ENCODE data around the gene PLEKHA3.
"Not testable (repeated sequence)": the region's sequence is repeated elsewhere in the genome, so short reads cannot be mapped to it uniquely, and the experiment has no call there.

PLEKHA3 gene

DNA sequence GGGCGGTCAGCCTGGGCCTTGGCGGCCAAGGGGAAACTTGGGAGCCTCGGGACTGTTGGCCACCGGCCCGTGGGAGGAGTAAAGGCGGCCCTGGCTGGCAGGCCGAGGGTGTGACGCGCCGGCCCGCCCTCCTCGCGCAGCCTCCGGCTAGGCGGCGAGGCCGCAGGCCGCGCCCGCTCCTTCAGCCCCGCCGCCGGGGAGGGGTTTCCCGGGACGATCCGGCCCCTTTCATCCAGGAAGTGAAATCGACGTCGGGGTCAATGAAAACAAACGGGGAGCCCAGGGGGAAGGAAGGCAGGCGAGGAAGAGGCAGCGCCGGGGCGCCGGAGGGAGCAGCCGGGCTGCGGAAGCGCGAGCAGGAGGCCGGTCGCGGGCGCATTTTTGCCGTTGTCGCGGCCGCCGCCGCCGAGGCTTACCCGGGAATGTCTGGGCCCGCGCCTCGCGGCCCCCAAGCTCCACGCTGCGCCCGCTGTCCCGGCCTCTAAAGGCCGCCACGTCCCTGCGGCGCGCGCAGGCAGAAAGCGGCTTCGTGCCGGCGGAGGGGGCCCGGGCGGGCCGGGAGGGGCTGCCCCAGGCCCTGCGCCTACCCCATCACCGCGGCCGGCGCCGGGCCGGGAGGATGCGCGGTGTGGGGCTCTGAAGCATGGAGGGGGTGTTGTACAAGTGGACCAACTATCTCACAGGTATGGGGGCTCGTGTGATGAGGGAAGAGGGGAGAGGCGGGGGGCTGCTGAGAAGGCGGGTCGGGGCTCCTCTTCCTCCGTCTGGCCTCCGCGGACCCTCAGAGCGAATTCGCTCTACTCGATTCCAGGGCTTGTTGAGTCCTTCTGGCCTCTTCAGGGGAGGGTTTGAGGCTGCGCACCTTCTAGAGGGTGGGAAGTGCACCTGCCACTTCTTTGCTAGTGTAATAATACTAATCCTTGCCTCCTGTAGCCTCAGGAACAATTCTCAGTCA is at the start of gene PLEKHA3:
Gene PLEKHA3 (plus strand): TSS at position 231 of the 955 bp plus-strand sequence. CDS start 413 bp downstream, at position 644.
- DNase-seq = peak; percentile 93

DNA sequence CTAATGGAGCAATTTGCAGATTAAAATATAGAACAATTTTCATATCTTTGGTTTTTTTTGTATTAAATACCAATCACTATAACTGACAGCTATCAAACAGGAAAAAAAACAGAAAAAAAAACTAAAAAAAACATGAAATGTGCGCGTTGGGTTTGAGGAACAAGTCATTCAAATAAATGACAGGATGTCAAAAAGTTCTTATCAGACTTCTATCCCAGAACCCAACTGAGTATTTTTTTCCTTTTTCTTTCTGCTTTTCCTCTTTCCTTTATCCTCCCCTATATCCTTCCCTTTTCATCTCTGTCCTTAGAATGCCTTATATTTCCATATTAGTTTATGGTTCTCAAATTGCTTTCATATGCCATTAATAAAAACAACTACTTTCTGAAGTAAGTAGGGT is 43.6 kb upstream of the PLEKHA3 start:
- no peak for DNase-seq

DNA sequence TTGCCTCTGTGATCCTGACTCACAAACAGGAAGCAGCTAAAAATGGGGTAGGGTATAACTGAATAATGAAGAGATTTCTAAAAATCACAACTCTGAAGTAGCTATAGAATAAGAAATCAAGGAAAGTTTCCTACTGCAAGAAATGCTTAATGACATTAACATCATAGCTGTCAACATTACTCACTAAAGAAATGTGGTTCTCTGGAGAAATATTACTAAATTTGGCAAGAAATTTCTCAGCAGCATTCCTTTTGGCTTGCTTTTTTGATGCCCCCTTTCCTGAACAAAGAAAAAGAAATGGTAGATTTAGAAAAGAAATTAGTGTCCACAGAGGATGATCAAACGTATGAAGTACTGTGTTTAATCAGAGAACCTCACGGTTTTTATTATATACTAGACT is 38.8 kb upstream of the PLEKHA3 start:
- DNase-seq = no peak

DNA sequence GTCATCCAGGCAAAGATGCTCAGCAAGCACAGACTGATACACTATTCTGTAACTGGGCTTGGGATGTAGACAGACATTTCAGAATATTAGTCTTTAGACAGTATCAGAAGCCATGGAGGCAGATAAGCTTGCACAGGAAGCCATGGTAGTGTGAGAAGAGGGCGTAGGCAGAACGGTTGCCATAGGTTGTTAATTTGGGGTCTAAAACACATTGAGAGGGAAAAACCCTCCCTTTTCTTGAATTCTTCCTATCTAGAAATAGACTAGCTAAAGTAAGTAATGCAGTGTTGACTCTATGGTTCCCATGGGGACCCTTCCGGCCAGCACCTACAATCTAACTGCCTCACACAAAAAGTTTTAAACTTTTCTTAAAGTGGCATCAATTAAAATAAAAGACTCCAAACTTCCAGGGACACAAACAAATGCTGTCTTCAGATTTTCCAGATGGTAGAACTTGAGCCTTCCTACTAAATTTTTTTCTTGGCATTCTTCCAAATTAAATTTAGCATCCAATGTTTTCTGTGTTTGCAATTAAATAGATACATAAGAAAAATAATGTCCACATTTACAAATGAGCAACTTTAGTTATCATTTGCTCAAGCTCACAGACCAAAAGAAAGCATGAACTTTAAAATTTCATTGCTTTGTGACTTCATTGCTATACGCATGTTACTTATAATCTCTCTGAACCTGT is 31.1 kb upstream of the PLEKHA3 start:
- no peak for DNase-seq

DNA sequence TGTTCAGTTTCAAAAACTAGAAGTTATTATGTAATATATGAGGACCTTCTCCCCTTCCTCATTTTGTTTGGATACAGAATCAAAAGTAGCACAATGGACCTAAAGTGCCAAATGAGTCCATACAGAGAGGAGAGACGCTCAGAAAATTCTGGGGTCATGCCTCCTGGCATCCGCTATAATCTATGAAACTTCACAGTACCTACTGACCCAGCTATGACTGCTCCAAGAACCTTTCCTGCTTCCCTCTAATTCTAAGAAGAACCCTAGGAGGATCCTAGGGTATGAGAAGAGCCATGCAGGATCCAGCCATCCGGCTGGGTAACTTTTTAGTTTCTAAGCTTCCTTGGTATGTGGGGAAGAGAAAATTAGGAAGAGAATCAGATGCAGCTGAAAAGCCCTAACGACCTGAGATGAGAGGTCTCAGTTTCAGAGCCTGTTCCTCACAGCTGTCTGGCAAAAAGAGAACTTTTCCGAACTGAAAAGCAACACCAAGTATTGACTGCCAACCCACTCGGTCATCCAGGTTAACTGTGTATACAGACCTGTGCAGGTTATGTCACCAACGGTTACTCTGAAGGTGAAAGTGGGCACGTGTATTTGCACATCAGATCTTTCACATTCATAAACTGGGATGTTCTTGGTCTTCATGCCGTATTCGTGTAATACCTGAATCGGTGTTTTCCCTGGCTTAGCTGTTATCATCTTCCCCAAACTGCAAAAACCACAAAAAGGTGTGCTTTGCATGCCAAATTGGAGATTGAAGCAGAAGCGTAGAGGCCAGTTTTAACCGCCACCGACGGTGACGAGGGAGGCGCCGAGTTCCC is 30.3 kb upstream of the PLEKHA3 start:
- no peak for DNase-seq

DNA sequence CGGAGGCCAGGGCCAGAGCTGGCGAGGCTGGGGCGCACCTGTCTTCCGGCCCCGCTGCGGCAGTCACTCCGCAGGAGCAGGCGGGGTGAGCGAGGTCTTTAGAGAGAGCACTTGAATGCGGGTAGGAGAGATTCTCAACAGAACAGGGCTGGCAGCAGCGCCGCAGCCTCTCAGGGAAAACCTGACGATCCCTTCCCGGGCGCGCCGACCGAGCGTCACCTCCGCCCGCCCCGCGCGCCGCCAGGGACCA is 29.8 kb upstream of the PLEKHA3 start:
- no peak for DNase-seq

DNA sequence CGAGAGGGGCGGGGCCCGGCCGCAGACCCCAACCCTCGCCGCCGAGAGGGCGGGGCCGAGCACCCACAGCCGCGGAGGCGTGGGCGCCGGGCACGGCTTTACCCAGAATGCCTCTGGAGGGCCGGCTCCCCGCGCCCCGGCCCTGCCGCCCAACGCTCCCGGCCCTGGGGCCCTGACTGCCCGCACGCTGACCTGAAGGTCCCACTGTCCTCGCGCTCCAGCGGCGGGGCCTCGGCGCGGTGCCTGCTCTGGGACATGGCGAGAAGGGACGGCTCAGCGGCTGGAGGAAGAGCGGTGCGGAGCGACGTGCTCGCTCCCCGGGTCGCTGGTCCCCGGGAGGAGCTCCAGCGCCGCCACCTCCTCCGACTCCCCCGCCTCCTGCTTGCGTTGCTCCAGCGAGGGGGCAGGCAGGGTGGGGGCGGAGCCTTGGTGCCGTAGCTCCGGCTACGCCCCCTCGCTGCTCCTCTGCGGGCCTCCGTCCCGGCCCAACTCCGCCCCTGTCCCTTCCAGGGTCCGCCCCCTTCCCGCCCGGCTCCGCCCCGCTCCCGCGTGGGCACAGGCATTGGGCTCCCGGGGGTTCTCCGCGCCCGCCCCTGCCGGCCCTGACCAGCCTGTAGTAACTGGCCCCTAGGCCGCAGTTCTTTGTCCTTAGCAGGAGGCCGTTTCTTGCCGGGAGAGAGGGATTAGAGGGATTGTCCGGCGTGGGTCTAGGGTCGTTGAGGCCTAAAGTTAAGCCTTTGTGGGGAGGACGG is 29.3 kb upstream of the PLEKHA3 start, which contains the start of the genes PJVK and PRKRA:
Gene PJVK (plus strand): TSS at position 605 of the 752 bp plus-strand sequence. CDS start 2,032 bp downstream, outside the sequence.
Gene PRKRA (minus strand): TSS at position 402 of the 752 bp plus-strand sequence. CDS start 145 bp downstream, at position 257.
- peak; percentile 98 for DNase-seq

DNA sequence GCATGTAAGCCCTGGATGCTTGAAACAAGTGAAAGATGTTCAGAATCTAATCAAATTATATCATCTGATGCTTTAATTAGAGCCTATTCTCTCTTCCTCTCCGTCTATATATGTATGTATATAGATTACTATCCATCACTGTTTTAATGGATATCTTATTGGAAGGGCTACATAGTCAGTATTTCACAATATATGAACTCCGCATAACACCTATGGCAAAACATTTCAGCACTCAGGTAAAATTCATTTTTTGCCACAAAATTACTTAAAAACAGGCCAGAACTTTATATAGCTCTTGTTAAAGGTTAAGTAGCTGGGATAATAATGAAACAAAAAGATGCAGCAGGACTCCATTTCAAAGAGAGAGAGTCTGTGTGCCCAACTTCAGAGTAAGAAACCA is 27.9 kb upstream of the PLEKHA3 start:
- DNase-seq = no peak

DNA sequence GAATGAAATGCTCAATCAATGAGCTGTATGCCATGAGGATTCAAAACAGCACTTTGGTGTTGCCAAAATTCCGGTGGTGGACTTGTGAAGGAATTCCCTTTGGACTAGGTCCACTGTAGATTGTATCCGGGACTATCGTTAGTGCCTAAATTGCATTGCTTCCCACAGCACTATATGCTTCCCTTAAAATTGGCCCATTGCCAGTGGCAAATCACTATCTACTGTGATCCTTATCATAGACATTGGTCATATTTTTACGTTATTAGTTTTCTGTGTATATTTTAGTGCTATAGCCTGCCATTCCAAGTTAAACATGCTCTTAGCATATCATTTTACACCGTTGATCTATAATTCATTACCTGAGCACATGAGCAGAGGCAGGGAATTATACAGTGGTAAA is 27.4 kb upstream of the PLEKHA3 start:
- DNase-seq = peak; percentile 13

DNA sequence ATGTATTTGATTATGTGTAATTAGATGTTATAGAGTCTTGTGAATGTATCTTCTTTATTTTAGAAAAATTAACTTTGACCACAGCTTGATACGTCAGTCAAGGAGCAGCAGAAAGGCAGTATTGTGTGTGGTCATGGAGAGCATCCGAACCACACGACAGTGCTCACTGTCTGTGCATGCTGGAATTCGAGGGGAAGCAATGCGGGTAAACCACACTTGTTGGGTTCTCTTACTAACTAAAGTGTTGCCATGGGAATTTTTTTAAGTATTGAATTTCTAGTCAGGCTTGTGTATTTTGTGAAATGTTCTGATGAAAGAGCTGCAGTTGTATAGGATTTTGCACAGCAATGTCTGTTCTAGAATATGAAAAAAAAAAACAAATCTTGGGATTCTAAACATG is 24.3 kb upstream of the PLEKHA3 start:
- DNase-seq = no peak

DNA sequence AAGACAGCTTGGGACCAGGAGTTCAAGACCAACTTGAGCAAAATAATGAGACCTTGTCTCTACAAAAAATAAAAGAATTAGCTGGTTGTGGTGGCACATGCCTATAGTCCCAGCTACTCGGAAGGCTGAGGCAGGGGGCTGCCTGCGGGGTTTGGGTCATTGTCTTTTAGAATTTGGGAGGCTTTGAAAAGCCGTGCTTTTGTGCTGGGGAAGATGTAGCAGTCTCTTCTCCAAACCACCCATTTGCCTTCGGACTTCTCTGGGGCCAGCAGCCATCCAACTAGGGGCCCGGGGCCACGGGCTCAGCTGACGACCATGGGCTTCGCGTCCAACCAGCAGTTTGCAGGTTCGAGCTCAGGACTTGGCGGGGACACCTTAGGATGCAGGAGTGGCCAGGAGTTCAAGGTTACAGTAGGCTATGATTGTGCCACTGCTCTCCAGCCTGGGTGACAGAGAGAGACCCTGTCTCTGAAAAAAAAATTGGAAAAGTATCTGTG is 22.8 kb upstream of the PLEKHA3 start:
- no peak for DNase-seq

DNA sequence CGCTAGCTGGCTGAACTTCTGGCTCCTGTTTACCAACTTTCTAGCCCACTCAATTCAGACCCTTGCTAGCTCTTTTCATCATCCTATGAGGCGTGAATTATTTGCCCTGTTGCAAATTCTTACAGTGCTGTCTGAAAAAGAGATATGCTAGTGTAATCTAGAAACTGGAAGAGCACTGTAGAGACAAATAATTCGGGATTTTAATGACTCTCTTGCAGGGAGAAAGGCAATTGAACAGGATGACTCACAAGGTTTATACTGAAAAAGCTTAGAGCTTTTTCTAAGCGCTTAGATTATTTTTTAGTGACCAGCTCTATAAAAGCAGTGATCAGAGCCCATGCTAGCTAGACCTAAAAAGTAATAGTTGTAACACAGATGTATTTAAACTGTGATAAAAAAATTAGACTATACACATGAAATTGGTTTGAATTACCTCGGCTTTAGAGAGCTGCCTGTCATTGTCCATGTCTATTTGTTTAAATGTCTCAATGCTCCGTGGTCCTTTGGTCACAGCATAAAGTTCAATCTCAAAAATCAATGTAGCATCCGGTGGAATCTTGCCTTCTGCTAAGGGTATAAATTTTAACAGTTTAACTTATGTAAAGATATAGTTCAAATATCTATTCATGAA is 10.9 kb upstream of the PLEKHA3 start:
- no peak for DNase-seq

DNA sequence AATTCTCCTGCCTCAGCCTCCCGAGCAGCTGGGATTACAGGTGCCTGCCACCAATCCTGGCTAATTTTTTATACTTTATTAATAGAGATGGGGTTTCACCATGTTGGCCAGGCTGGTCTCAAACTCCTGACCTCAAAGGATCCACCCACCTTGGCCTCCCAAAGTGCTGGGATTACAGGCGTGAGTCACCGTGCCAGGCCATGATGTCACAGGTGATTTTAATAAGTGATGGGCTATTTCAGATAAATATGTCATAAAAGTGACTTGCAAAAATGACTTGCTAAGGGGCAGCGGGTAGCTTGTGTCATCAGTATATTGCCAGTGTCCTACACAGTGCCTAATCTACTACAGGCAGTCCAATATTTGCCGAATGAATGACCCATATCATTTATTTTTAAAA is 8.9 kb upstream of the PLEKHA3 start:
- not testable (repeated sequence) for DNase-seq

DNA sequence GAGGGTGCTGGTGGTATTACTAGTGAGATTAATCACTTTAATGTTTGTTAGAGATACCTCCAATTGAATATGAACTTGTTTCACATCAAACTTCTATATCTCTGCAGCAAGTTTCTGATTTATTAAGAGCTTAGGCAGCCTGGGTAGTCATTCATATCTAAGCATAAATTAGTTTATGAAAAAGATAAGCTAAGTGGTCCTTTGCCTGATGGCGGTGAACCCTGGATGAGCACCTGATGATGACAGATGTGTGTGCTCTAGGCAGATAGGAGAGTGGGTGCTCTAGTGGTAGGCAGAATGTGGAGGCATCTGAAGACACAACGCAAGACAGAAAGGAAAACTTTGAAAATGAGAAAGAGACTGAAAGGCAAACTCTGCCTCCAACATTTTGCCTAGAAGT is 6.9 kb upstream of the PLEKHA3 start:
- DNase-seq = no peak

DNA sequence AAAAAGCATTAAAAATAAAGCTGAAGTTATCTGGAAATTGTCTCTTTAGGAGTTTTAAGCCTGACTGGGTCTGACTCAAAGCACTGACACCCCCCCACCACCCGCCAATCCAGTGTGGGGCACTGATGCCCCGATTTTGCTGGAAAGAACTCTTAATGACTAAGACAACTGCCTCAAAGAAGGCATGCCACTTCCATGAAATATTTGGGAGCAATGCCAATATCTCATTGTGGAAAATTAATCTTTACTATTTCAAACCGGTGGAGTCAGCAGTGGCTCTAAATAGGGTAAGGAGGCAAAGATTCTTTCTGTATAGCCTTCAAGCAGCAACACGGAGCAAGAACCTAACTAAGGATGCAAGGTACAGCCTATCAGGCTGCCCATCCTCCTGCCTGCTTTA is 6.3 kb upstream of the PLEKHA3 start:
- DNase-seq = no peak

DNA sequence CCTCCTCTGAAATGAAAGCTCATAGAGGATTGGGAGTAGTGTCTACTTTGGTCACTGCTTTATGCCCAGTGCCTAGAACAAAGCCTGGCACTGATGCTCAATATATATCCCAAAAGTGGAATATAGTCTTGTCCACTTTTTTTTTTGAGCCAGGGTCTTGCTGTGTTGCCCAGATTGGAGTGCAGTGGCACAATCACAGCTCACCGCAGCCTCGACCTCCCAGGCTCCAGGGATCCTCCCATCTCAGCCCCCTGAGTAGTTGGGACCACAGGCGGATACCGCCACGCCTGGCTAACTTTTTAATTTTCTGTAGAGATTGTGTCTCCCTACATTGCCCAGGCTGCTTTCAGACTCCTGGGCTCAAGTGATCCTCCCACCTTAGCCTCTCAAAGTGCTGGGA is 5.7 kb upstream of the PLEKHA3 start:
- no peak for DNase-seq

DNA sequence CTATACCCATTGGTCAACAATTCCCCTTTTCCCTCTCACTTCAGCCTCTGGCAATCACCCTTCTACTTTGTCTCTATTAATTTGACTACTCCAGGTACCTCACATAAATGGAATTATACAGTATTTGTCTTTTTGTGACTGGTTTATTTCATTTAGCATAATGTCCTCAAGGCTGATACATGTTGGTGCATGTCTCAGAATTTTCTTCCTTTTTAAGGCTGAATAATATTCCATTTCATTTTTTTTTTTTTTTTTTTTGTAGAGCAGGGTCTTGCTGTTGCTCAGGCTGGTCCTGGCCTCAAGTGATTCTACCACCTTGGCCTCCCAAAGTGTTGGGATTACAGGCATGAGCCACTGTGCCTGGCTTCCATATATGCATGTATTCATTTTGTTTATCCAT is 3.8 kb upstream of the PLEKHA3 start:
- no peak for DNase-seq

DNA sequence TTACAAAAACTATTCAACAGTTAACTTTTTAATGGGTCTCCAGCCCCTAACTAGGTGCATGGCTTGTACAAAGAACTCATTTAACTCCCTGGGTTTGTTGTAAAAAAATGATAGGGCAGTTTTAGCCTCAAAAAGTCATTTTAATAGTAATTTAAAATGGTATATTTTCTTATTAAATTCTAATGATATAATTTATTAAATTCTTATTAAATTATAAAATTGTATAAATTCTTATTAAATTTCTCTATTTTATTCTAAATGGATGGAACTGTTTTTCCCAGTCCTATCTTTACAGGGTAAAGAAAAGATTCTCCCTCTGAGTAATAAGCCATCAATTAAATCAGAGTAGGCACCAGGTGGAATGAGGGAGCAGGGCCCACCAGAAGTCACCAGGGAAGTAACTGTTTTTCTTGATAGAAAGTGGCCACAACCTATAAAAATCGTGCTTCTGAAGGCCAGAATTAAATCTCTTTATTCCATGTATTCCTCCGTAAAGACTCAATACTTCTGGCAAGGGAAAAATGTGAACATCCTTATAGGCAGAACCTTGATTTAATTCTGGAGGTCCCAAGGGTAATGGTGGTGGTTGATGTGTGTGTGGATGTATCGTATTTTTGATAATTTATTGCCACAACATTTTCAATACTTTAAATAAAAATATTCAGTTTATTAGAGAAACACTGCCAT is 2.7 kb upstream of the PLEKHA3 start:
- peak; percentile 58 for DNase-seq

DNA sequence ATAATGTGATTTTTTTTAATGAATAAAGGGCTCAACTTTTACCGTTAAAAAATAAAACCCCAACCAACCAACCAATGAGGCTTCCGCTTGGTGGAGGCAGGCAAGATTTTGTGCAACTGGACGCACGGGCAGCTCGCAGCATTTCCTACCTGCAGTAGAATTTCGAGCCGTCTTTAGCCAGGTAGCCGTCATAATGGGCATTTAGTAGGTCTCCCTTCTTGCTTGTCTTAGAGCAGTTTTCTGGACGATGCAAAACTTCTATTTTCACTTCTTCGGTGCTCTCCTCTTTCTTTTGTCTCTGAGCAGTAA is 2.2 kb upstream of the PLEKHA3 start:
- peak; percentile 56 for DNase-seq

DNA sequence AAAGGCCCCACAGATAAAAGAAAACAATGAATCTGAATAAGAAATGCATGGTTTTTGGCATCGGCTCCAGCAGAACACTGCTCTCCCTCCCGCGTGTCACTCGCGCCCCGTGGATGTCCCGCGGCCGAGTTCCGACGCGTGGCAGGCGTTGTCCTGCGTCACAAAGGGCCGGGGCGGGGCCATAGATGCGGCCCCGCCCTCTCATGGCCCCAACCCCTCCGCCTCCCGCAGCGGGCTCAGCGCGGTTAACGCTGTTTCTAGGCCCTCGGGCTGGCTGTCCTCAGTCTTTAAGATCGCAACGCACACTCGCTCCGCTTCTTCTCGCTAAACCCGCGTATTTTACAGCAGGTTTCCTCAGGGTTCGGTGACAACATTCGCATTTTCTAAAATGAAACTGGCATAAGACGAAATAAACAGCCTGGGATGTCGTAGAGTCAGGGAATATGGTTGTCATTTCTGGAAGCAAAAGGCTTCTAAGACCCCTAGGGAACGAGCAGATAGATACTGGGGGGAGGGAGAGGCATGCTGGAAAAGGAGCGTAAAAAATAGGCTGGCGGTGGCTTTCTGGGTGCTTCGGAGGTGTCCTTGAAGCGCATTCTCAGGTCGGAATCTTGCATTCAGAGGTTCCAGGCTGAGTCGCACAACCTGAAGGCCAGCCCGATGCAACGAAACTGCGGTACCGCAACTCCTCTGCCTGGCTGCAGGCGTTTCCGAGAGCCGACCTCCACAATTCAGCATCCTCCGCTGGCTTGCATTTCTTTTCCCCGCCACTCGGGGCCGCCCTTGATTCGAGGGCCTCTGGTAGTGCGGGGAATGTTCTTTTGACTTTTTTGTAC is 1.6 kb upstream of the PLEKHA3 start, which contains the start of gene FKBP7:
Gene FKBP7 (minus strand): TSS at position 162 of the 836 bp plus-strand sequence. CDS start 101 bp downstream, at position 61.
- DNase-seq = peak; percentile 95

All from NCI-H82 (cell line).